GM12878 (cell line): Measurements from ENCODE around the gene CNPY1. TPM values are rescaled to one million over a fixed set of nuclear protein-coding genes. Genes with fewer than 3 reads are reported as not detected.

Experiments
- ATAC-seq: fragments of 200-7000 bp; cut with Tn5 transposase; 3 replicates; pipeline ENCODE4 v1.9.1; 2020; ENCODE audit warnings: mild to moderate bottlenecking, moderate library complexity
- BruUV-seq: library from RNA; stranded (reverse); fragments of 400-500 nt; replicated peaks from 2 replicates; lab custom pipeline; 2021; lab: Mats Ljungman, UMichigan
- CTCF ChIA-PET: fragments of 300-600 bp; sonication (Branson Sonifier 250); formaldehyde crosslinking; extraction: SDS; loops from one replicate; lab custom pipeline; 2021; ENCODE audit warnings: inconsistent platforms; lab: Yijun Ruan, JAX
- POLR2A ChIA-PET: fragments of 350-600 bp; formaldehyde crosslinking; extraction: SDS; loops from one replicate; lab custom pipeline; 2021; ENCODE audit warnings: inconsistent platforms; lab: Charles Lee
- RAD21 ChIA-PET: fragments of 300-600 bp; sonication (Branson Sonifier 250); formaldehyde crosslinking; loops from one replicate; lab custom pipeline; 2023; ENCODE audit warnings: antibody characterized with exemption; ENCODE audit not compliant: unreplicated experiment; lab: Charles Lee
- SMC1A ChIA-PET: fragments of 300-600 bp; sonication (Branson Sonifier 250); formaldehyde crosslinking; loops from one replicate; lab custom pipeline; 2023; ENCODE audit not compliant: unreplicated experiment, uncharacterized antibody; lab: Charles Lee
- DNase-seq: peaks from one replicate; pipeline ENCODE4 v3.0.0-alpha.2; 2011; ENCODE audit warnings: low read depth, low spot score
- FAIRE-seq: peaks from 3 replicates; lab custom pipeline; 2011; peaks lifted over from hg19 to GRCh38; lab: Jason Lieb, UNC
- H2AFZ ChIP-seq: 2 replicates; pipeline ENCODE4 v1.6.0; 2011; ENCODE audit warnings: low read depth, low read length, control low read depth; ENCODE audit not compliant: control insufficient read depth
- H3K27ac ChIP-seq: 2 replicates; pipeline ENCODE4 v1.5.1; 2011; ENCODE audit warnings: control low read depth; ENCODE audit not compliant: control insufficient read depth, insufficient read depth
- H3K27me3 ChIP-seq, 2 experiments: replicated peaks in 1 of 2; 2 replicates each; pipeline versions ENCODE4 v1.6.0 to v1.6.1; 2011; ENCODE audit warnings: low read length in 1 of 2; ENCODE audit not compliant: control insufficient read depth in 2 of 2, insufficient read depth in 2 of 2
- H3K36me3 ChIP-seq, 2 experiments: 2 replicates each; pipeline ENCODE4 v1.5.1; 2011; ENCODE audit warnings: low read length in 1 of 2; ENCODE audit not compliant: control insufficient read depth in 2 of 2, insufficient read depth in 2 of 2
- H3K4me1 ChIP-seq: 2 replicates; pipeline ENCODE4 v1.6.1; 2011; ENCODE audit warnings: mild to moderate bottlenecking, low read length, moderate library complexity, mixed read lengths; ENCODE audit not compliant: control insufficient read depth, insufficient read depth
- H3K4me2 ChIP-seq: 2 replicates; pipeline ENCODE4 v1.6.0; 2011; ENCODE audit warnings: control low read depth; ENCODE audit not compliant: control insufficient read depth, insufficient read depth
- H3K4me3 ChIP-seq: fragments of 200-600 bp; sonication (generic); 2 replicates; pipeline ENCODE4 v1.5.1; 2016
- H3K79me2 ChIP-seq: 2 replicates; pipeline ENCODE4 v1.6.0; 2011; ENCODE audit warnings: low read length; ENCODE audit not compliant: control insufficient read depth, insufficient read depth
- H3K9ac ChIP-seq: 2 replicates; pipeline ENCODE4 v1.8.0; 2011; ENCODE audit warnings: low read length, control low read depth, mixed read lengths; ENCODE audit not compliant: control insufficient read depth, insufficient read depth
- H3K9me3 ChIP-seq: replicated peaks from 3 replicates; pipeline ENCODE4 v1.5.1; 2011; ENCODE audit warnings: mild to moderate bottlenecking, low read length; ENCODE audit not compliant: control insufficient read depth, insufficient read depth
- H4K20me1 ChIP-seq: 2 replicates; pipeline ENCODE4 v1.6.0; 2011; ENCODE audit not compliant: control insufficient read depth, insufficient read depth
- ASH2L ChIP-seq: fragments of 300-600, 200-600 bp; sonication (generic); IDR thresholded peaks from 2 replicates; pipeline ENCODE4 v1.6.1; 2017; ENCODE audit warnings: low read depth, mild to moderate bottlenecking, borderline replicate concordance
- BCL11A ChIP-seq: IDR thresholded peaks from 2 replicates; pipeline ENCODE4 v1.6.1; 2011; ENCODE audit warnings: low read depth, low read length
- CBFB ChIP-seq: IDR thresholded peaks from 2 replicates; pipeline ENCODE4 v1.6.1; 2016; ENCODE audit warnings: antibody characterized with exemption, low read depth
- CHD2 ChIP-seq: IDR thresholded peaks from 2 replicates; pipeline ENCODE4 v1.6.1; 2011; ENCODE audit warnings: low read depth, low read length, improper control_type of control experiment, borderline replicate concordance
- CUX1 ChIP-seq: IDR thresholded peaks from 2 replicates; pipeline ENCODE4 v1.6.1; 2012; ENCODE audit warnings: improper control_type of control experiment, low read depth, low read length; ENCODE audit not compliant: insufficient replicate concordance
- FOXK2 ChIP-seq: fragments of 450-650 bp; IDR thresholded peaks from 2 replicates; pipeline ENCODE4 v1.6.1; 2017; ENCODE audit warnings: mild to moderate bottlenecking, moderate library complexity
- HSF1 ChIP-seq: fragments of 150-350 bp; IDR thresholded peaks from 2 replicates; pipeline ENCODE4 v1.6.1; 2014; ENCODE audit warnings: mild to moderate bottlenecking, low read depth, low read length
- IKZF1 ChIP-seq: fragments of 450-650 bp; conservative IDR thresholded peaks from 2 replicates; pipeline ENCODE4 v1.6.1; 2017; ENCODE audit warnings: antibody characterized with exemption, mild to moderate bottlenecking
- JUND ChIP-seq: IDR thresholded peaks from 2 replicates; pipeline ENCODE4 v1.6.1; 2012; ENCODE audit warnings: low read depth, mild to moderate bottlenecking, low read length, improper control_type of control experiment, moderate library complexity
- NFIC ChIP-seq: IDR thresholded peaks from 2 replicates; pipeline ENCODE4 v1.6.1; 2012; ENCODE audit warnings: low read depth, mild to moderate bottlenecking, inconsistent platforms, low read length, moderate library complexity
- PML ChIP-seq: IDR thresholded peaks from 2 replicates; pipeline ENCODE4 v1.6.1; 2012; ENCODE audit warnings: low read length, inconsistent platforms
- RUNX3 ChIP-seq: IDR thresholded peaks from 2 replicates; pipeline ENCODE4 v1.6.1; 2012; ENCODE audit warnings: low read length, inconsistent platforms
- SRF ChIP-seq, 2 experiments: IDR thresholded peaks; 2 replicates each; pipeline ENCODE4 v1.6.1; 2011; ENCODE audit warnings: low read depth in 2 of 2, low read length in 2 of 2, mild to moderate bottlenecking in 1 of 2, moderate library complexity in 1 of 2
- STAT3 ChIP-seq: IDR thresholded peaks from 2 replicates; pipeline ENCODE4 v1.6.1; 2011; ENCODE audit warnings: low read depth, low read length, improper control_type of control experiment
- WGBS: methylation state at CpG from one replicate; pipeline ENCODE4 v1.1.6; 2016; ENCODE audit warnings: low lambda C conversion rate; ENCODE audit not compliant: insufficient replicate concordance, insufficient coverage; ENCODE audit errors: missing lambda C conversion rate; 5-methylcytosine and 5-hydroxymethylcytosine counted together
- in situ Hi-C: fragments of 300-500 bp; cut with MboI; formaldehyde crosslinking; loops from 9 replicates; pipeline ENCODE4 v1.14.3; 2018; ENCODE audit warnings: mixed read lengths
- intact Hi-C: fragments of 100-400 bp; cut with micrococcal nuclease; formaldehyde crosslinking; loops from one replicate; pipeline ENCODE4 v1.14.2; 2022; ENCODE audit not compliant: unreplicated experiment
- polyA plus RNA-seq, 11 experiments: library from polyadenylated mRNA; depleted of rRNA in 4 of 11; unstranded in 6 of 11; stranded (reverse) in 5 of 11; fragments of >200 nt; fragmentation: Nextera tagmentation in 4 of 11; fragmentation: Illumina TruSeq in 1 of 11; extraction: Ambion mirVana in 4 of 11; extraction: Trizol in 1 of 11; gene quantifications; 1 replicate in 1 of 11; 2 replicates in 10 of 11; pipeline versions ENCODE4 v1.2.1 to v1.2.3, GENCODE V29; 2011 to 2016; ENCODE audit warnings: inconsistent platforms in 2 of 11, missing spikeins in 2 of 11, low read depth in 1 of 11
- total RNA-seq, 4 experiments: library from RNA; depleted of rRNA in 3 of 4; stranded (reverse); fragments of >200 nt in 3 of 4; fragmentation: Illumina TruSeq in 1 of 4; extraction: Trizol in 1 of 4; gene quantifications; 2 replicates each; pipeline versions ENCODE4 v1.2.1 to v1.2.3, GENCODE V29; 2013 to 2021
- TF ChIP-seq, protein P1 (sequence below): fragments of 450-650 bp; formaldehyde crosslinking; IDR thresholded peaks from 2 replicates; pipeline ENCODE4 v1.4.0; 2020; ENCODE audit warnings: mild to moderate bottlenecking, moderate library complexity

CNPY1 gene
- total and polyA plus RNA-seq, 10 of the 15 experiments (the other 5 are each of a cell fraction or from before 2014, with no cell fraction given): not detected

DNA sequence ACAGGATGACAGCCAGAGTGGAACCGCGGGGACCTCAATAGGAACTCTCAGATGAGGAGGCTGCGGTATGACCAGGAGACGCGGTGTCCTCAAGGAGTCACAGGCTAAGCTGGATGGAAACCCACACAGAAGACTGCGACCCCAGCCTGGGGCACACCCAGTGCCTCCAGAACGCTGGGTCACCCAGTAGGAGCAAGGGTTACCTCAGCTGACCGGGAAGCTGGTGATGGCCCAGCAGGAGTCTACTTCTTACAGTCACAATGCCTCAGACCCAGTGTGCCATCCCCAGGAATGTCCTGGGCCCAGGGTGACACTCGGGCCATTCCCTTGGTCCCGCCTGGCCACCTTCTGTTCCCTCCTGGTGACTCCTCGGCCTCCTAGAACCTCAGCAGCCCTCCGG is 29.9 kb downstream of the CNPY1 start:
- WGBS: 48% methylated on average over 12 of the region's 12 CpGs
- ChIA-PET POLR2A (no interaction called here), RAD21 (no interaction called here), SMC1A (no interaction called here), CTCF (no interaction called here)
- Histone ChIP-seq H3K36me3 (no peaks in the 10 kb centered on the region), H3K27me3 (peaks cover 5 to 10% of the 10 kb centered on the region in 2 experiments; a peak in 2 of 4 replicates), H3K4me1 (no peaks in the 10 kb centered on the region), H3K4me3 (no peak overlapping the region), H3K9ac (no peak overlapping the region), H2AFZ (no peak overlapping the region), H3K9me3 (no peaks in the 10 kb centered on the region), H3K79me2 (no peaks in the 10 kb centered on the region), H4K20me1 (no peaks in the 10 kb centered on the region), H3K4me2 (no peak overlapping the region), H3K27ac (no peak overlapping the region)
- DNase-seq (no peak), FAIRE-seq (no peak), ATAC-seq (no peak)
- no peak for TF ChIP-seq RUNX3
- no peak for TF ChIP-seq CBFB
- no peak for TF ChIP-seq FOXK2
- no peak for TF ChIP-seq STAT3
- no peak for TF ChIP-seq CUX1
- TF ChIP-seq HSF1: no peak
- TF ChIP-seq JUND: no peak
- TF ChIP-seq SRF (IDR thresholded peaks at IDR 0.05; ENCODE audit: low read depth in 2 of 2, low read length in 2 of 2): no peak
- TF ChIP-seq ASH2L: no peak
- no peak for TF ChIP-seq PML
- TF ChIP-seq CHD2: no peak
- TF ChIP-seq BCL11A: no peak
- TF ChIP-seq NFIC: no peak
- TF ChIP-seq IKZF1: no peak
- TF ChIP-seq, protein P1, sequence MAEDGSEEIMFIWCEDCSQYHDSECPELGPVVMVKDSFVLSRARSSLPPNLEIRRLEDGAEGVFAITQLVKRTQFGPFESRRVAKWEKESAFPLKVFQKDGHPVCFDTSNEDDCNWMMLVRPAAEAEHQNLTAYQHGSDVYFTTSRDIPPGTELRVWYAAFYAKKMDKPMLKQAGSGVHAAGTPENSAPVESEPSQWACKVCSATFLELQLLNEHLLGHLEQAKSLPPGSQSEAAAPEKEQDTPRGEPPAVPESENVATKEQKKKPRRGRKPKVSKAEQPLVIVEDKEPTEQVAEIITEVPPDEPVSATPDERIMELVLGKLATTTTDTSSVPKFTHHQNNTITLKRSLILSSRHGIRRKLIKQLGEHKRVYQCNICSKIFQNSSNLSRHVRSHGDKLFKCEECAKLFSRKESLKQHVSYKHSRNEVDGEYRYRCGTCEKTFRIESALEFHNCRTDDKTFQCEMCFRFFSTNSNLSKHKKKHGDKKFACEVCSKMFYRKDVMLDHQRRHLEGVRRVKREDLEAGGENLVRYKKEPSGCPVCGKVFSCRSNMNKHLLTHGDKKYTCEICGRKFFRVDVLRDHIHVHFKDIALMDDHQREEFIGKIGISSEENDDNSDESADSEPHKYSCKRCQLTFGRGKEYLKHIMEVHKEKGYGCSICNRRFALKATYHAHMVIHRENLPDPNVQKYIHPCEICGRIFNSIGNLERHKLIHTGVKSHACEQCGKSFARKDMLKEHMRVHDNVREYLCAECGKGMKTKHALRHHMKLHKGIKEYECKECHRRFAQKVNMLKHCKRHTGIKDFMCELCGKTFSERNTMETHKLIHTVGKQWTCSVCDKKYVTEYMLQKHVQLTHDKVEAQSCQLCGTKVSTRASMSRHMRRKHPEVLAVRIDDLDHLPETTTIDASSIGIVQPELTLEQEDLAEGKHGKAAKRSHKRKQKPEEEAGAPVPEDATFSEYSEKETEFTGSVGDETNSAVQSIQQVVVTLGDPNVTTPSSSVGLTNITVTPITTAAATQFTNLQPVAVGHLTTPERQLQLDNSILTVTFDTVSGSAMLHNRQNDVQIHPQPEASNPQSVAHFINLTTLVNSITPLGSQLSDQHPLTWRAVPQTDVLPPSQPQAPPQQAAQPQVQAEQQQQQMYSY: no peak
- BruUV-seq: no TSS peak
- in situ Hi-C loops: no loop called here
- intact Hi-C loops: no loop called here
